Renal pelvis (tissue), 12 donors: ENCODE measurements around the gene CCDC177. TPM values are rescaled to one million over a fixed set of nuclear protein-coding genes. Genes with fewer than 3 reads are reported as not detected.

ENCODE experiments used
- DNase-seq: peaks from one replicate; pipeline ENCODE4 v3.0.0-alpha.2; 2013
- long read RNA-seq, 16 experiments: transcript quantifications; one replicate each; lab custom pipeline, GENCODE V29; 2026
- polyA plus RNA-seq, 3 donors: library from polyadenylated mRNA; unstranded; fragments of 120-200 nt; gene quantifications; one replicate each; pipeline ENCODE4 v1.2.1, GENCODE V29; 2013; ENCODE audit not compliant: insufficient read length in 3 of 3

The CCDC177 gene
- polyA plus RNA-seq = under 1 TPM; 0.10 to 0.18 (median 0.16) TPM
- long read RNA-seq, donor 1 = 0 reads
- long read RNA-seq, donor 2 = 0 reads
- long read RNA-seq, donor 3 = 0 reads
- long read RNA-seq, donor 4 = 0 reads
- long read RNA-seq, donor 5 = 0 reads
- long read RNA-seq, donor 6 = 0 reads
- long read RNA-seq, donor 7 = 0 reads
- long read RNA-seq, donor 8 = 0 reads
- long read RNA-seq, donor 9 = 0 reads
- long read RNA-seq, donor 10 = 0 reads
- long read RNA-seq, donor 11 = 0 reads
- long read RNA-seq, donor 12 = 0 reads
- long read RNA-seq, donor 13 = 0 reads
- long read RNA-seq, donor 14 = 0 reads
- long read RNA-seq, donor 15 = 0 reads
- long read RNA-seq, donor 16 = 0 reads

DNA sequence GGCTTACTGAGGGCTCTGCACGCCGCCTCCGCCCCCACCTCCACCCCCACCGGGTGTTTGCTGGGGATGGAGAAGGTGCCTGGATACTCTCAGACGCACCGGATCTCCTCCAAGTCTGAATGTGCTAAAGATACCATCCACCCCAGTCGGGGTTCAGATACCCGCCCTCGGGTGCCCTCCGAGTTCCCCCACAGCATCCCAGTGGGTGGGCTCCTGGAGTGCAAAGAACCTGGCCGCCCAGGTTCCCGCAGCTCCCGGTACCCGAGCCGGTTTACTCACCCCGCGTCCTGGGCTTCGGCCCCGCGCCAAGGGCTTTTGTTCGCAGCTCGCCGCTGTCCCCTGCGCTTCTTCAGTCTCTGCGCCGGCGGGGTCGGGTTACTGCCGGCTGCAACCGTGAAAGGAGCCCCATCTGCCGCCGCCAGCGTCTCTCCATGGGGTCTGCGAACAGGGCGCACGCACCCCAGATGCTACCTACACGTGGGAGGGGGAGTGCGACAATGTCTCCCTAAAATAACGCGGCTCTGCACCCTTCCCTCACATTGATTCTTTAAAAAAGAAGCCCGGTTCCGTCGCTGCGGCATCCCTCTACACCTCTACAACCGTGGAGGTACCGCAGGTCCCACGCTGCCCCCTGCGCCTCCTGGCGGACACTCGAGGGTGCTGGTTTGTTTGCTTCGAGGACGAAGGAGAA is at the start of gene CCDC177:
Gene CCDC177, minus strand, starts transcription at position 609 of the 691 bp plus-strand sequence. CDS start 1,249 bp downstream, outside the sequence.
- peak; percentile 60 for DNase-seq

DNA sequence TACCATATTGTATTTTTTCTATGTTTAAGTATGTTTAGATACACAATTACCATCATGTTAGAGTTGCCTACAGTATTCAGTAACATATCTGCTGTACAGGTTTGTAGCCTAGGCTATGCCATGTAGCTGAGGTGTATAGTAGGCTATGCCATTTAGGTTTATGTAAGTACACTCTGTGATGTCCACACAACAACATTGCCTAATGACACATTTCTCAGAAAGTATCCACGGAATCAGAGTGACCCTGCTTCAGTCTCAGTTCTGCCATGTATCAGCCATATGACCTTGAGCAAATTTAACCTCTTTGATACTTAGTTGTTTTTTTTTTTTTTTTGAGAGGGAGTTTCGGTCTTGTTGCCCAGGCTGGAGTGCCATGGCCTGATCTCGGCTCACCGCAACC is 49.5 kb upstream of the CCDC177 start:
- DNase-seq = no peak

GRCh38 chr14:69620981-69621380 is 46.3 kb upstream of the CCDC177 start:
- DNase-seq = no peak

- DNase-seq = no peak
Observed at GRCh38 chr14:69620211-69620611, 45.5 kb upstream of the CCDC177 start.

GRCh38 chr14:69619012-69619411 is 44.3 kb upstream of the CCDC177 start:
- DNase-seq = no peak

GRCh38 chr14:69617796-69618195 is 43.1 kb upstream of the CCDC177 start:
- DNase-seq = no peak

DNA sequence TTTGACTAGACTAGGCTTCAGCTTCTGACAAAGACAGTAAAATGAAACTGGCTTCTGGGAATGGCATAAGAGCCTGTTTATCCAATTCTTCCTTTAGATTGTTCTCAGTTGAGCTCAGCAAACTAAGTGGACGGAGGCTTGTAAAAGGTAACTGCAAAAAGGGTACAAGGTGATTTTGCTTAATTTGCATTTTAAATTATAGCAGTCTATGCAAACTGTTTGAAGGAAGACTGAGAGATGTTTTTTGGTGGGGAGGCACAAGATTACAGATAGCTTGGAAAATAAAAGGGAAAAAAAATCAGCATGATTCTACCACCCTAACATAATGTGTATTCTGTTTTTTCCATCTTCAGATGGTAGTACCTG is 41.7 kb upstream of the CCDC177 start:
- no peak for DNase-seq

GRCh38 chr14:69615496-69616407 is 41.1 kb upstream of the CCDC177 start:
- no peak for DNase-seq

DNA sequence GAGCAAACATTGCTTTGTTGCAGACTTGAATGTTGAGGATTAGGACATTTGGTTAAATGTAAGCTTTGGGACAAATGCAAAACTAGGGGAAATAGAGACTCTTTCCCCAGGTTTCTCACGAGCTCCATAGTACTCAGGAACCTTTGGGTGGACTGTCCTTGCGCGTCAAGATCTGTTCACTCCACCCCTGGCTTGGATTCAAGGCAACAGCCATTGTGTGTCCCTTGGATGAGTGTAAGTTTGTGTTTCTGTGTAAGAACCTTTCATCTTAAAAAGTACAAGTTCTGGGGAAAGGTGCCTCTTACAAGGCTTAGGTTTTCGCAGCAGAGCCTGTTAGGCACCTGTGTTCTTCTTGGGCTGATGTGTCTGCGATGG is 40.4 kb upstream of the CCDC177 start:
- no peak for DNase-seq

DNA sequence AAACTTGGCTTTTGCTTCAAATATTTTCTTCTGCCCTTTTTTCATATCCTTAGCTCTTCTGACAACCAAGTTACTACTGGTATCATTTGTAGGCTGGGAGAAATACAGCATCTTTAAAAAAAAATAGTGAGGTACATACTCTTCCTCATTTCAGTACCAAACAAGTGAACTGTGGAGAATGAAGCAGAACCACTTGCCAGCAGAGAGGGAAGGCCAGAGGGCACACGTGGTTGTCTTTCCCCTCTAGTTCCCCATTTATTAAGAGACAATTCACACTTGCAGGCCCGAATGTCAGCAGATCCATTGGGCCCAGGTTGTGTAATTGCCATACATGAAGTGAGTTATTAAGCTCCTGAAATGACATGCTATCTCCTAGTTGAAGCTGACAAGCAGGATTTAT is 39.9 kb upstream of the CCDC177 start:
- no peak for DNase-seq

GRCh38 chr14:69613312-69614073 is 38.8 kb upstream of the CCDC177 start:
- DNase-seq = no peak

DNA sequence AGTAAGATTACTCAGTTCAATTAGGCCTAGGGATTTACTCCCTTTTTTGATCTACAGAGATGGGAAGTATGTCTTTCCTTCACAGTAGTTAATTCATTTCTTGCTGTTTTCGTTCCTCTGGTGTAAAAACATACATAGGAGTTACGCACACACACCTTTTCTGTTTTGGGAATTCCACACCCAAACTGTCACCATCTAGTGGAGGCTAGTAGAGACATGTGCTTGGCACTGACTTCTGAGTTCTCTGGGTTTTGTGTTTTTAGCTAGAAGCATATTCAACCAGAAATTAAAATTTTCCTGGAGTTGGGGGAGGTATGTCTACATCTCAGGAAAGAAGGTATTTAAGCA is 38.1 kb upstream of the CCDC177 start:
- no peak for DNase-seq

GRCh38 chr14:69612014-69612782 is 37.5 kb upstream of the CCDC177 start:
- no peak for DNase-seq

DNA sequence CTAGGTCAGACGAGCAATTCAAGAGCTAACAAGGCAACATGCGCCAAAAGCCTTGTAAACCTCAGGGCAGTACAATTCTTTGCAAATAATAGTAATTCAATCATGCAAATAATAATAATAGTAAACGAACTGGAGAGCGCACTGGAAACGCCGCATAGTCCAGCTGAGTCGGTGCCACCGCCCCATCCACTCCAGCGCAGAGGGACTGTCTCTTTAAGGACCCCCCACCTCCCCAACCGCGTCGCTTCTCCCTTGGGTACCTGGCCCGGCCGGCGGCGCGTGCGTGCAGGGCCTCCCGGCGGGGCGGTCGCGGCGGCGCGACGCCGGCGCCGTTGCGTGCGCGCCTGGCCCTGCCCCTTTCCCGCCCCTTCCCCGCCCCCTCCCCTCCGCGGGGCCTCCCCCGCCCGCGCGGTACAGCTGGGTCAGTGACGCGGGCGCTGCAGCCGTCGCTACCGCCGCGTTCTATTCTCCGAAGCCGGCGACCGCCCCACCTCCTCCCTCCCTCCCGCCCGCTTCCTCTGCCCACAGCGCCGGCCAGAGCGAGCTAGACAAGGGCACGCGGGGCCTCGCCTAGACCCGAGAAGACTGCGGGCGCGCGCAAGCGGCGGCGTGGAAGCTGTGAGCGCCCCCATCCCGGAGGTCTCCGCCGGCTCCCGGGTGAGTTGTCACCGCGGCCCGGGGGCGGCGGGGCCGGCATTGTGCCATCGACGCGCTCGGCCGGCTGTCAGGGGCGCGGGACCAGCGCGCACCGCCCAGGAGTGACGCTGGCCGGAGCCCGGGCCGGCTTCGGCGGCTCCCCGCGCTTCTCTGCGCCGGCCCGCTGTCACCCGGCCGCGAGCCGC is 36.7 kb upstream of the CCDC177 start, which contains the start of gene SUSD6:
Gene SUSD6, plus strand, starts transcription at position 425 of the 842 bp plus-strand sequence. CDS start 46,997 bp downstream, outside the sequence.
- peak; percentile 90 for DNase-seq

DNA sequence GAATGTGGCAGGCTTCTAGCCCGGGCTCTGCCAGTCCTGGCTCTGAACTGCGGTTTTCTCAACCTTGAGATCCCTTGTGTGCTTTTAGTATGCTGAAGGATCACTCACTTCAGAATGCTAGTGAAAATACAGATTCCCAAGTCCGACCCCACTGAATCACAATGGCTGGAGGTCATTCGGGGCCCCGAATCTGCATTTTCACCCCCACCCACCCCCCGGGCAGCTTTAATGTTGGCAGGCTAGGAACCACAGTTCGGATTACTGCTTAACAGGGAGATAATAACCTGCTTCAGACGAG is 36.2 kb upstream of the CCDC177 start:
- DNase-seq = no peak

- no peak for DNase-seq
Observed at GRCh38 chr14:69610020-69610873, 35.6 kb upstream of the CCDC177 start.

DNA sequence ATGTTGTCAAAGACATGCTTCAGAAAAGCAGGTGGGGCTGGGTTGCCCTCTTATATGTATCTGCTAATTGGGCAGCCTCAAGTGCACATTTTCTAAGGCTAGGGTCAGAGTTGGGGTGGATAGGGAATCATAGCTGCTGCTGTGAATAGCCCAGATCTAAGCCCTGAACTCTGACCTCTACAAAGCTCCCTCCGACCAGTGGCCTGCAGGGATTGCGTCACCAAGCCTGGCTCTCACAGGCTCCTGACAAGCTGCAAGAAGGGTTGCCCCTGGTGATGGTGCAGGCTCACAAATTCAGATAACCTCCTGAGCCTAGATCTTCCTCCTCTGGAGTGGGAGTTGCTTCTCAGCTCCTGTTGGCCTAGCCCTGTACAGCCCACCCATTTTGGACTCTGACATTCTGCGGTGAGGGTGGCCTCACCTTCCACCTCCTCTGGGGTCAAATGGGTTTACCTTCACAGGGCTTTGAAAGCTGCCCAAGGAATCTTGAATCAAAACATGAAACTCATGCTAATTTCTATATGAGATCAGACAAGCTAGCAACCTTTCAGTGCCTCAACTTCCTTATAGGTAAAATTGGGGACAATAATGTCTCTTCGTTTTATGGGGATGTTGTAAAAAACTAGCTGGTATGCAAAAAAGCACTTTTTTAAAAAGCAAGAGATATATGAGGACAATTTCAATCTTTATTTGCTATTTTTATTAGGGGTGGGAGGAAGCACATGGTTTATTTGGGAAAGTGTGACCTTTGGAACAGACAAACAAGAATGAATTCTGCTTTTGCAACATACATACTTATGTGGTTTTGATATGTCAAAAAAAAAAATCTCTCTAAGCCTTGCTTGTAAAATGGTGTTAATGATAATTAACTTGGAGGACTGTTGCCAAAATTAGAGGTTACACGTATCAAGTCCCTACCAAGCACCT is 31.9 kb upstream of the CCDC177 start:
- DNase-seq = no peak

DNA sequence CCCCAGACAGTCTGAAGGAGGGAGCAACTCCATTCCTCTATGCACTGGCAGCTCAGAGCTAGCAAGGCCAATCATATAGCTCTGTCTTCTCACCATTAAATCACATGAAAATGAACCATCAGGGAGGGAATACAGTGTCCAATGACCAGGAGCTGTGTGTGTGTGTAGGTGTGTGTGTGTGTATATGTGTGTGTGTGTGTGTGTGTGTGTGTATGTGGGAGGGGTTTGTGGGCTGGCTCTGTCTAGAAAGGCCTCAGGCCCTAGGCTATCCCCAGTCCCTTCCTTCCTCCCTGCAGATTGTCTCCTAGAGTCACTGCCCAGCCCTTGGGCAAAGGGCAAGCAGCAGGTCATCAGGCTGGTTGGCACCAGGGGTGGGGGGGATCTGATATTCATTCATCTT is 31.1 kb upstream of the CCDC177 start:
- DNase-seq = no peak
